DOHH2 (cell line): ENCODE data around the gene PLCB3.

Source experiments
- EZH2phosphoT487 ChIP-seq: fragments of 200-600 bp; sonication (generic); IDR thresholded peaks from 2 replicates; pipeline ENCODE4 v1.6.1; 2017; ENCODE audit warnings: borderline replicate concordance, mild to moderate bottlenecking, antibody characterized with exemption, low read length, moderate library complexity, mixed read lengths
- TF ChIP-seq, protein P1 (sequence below): fragments of 200-600 bp; sonication (generic); IDR thresholded peaks from one replicate; pipeline ENCODE4 v1.5.1; 2014; ENCODE audit warnings: antibody characterized with exemption, mild to moderate bottlenecking, low read depth, low read length; ENCODE audit not compliant: poor library complexity, severe bottlenecking

DNA sequence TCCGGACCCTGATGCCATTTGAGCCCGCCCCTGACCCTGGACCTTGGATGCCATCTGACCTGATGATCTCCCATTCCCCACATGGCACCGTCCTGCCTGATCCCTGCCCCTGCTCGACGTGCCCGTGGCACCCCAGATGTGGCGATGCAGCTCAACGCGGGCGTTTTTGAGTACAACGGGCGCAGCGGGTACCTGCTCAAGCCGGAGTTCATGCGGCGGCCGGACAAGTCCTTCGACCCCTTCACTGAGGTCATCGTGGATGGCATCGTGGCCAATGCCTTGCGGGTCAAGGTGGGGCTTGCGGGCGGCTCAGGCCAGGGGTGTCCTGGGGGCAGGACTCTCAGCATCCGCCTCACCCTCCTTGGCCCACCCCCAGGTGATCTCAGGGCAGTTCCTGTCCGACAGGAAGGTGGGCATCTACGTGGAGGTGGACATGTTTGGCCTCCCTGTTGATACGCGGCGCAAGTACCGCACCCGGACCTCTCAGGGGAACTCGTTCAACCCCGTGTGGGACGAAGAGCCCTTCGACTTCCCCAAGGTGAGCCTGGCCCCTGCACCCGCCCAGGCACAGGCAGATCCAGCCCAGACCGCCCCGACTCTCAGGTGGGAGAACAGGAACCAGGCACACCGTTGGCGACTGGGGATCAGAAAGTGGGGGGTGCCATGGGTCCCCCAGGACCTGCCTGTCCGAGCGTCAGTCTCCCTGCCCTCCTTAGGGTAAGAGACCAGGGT, 11.1 kb downstream of the PLCB3 start:
- TF ChIP-seq, protein P1, sequence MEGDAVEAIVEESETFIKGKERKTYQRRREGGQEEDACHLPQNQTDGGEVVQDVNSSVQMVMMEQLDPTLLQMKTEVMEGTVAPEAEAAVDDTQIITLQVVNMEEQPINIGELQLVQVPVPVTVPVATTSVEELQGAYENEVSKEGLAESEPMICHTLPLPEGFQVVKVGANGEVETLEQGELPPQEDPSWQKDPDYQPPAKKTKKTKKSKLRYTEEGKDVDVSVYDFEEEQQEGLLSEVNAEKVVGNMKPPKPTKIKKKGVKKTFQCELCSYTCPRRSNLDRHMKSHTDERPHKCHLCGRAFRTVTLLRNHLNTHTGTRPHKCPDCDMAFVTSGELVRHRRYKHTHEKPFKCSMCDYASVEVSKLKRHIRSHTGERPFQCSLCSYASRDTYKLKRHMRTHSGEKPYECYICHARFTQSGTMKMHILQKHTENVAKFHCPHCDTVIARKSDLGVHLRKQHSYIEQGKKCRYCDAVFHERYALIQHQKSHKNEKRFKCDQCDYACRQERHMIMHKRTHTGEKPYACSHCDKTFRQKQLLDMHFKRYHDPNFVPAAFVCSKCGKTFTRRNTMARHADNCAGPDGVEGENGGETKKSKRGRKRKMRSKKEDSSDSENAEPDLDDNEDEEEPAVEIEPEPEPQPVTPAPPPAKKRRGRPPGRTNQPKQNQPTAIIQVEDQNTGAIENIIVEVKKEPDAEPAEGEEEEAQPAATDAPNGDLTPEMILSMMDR: no peak
- no peak for TF ChIP-seq EZH2phosphoT487
